K562 (cell line): ENCODE results near the gene NKIRAS1. TPM values are rescaled to one million over a fixed set of nuclear protein-coding genes. Genes with fewer than 3 reads are reported as not detected.

ENCODE experiments used
- ASH1L ChIP-seq: fragments of 450-650 bp; IDR thresholded peaks from 2 replicates; pipeline ENCODE4 v1.6.1; 2018; ENCODE audit warnings: borderline replicate concordance, mild to moderate bottlenecking, low read depth; ENCODE audit not compliant: partially characterized antibody
- GTF2F1 ChIP-seq: IDR thresholded peaks from 2 replicates; pipeline ENCODE4 v1.6.1; 2011; ENCODE audit warnings: low read depth, low read length, improper control_type of control experiment
- HEY1 ChIP-seq: fragments of 250-450 bp; sonication (Bioruptor Pico); IDR thresholded peaks from 2 replicates; pipeline ENCODE4 v1.5.0; 2020; ENCODE audit warnings: mild to moderate bottlenecking, moderate library complexity, borderline replicate concordance
- KLF6 ChIP-seq: fragments of 250-450 bp; sonication (Bioruptor Pico); IDR thresholded peaks from 2 replicates; pipeline ENCODE4 v1.4.0; 2020; ENCODE audit warnings: mild to moderate bottlenecking, moderate library complexity, borderline replicate concordance
- MAFF ChIP-seq: IDR thresholded peaks from 2 replicates; pipeline ENCODE4 v1.6.1; 2012; ENCODE audit warnings: low read length, improper control_type of control experiment
- PCBP1 ChIP-seq: fragments of 200-400 bp; formaldehyde crosslinking; IDR thresholded peaks from 2 replicates; pipeline ENCODE4 v1.6.1; 2018; ENCODE audit warnings: mild to moderate bottlenecking, low read depth, low read length; ENCODE audit not compliant: poor library complexity, severe bottlenecking
- SAFB2 ChIP-seq: fragments of 200-400 bp; formaldehyde crosslinking; IDR thresholded peaks from 2 replicates; pipeline ENCODE4 v1.6.1; 2018; ENCODE audit warnings: borderline replicate concordance, low read length, low read depth, moderate library complexity; ENCODE audit not compliant: severe bottlenecking
- SIX5 ChIP-seq, 2 experiments: IDR thresholded peaks; 2 replicates each; pipeline ENCODE4 v1.6.1; 2011; ENCODE audit warnings: low read length in 2 of 2, borderline replicate concordance in 1 of 2, low read depth in 1 of 2, mild to moderate bottlenecking in 1 of 2, moderate library complexity in 1 of 2; ENCODE audit not compliant: insufficient read depth in 1 of 2
- SNIP1 ChIP-seq: fragments of 450-650 bp; IDR thresholded peaks from 2 replicates; pipeline ENCODE4 v1.7.1; 2017; ENCODE audit warnings: low read depth, mild to moderate bottlenecking
- SP1 ChIP-seq: sonication (generic); formaldehyde crosslinking; IDR thresholded peaks from 2 replicates; pipeline ENCODE4 v1.8.1; 2022; ENCODE audit warnings: mild to moderate bottlenecking, missing genetic modification reagents
- SP2 ChIP-seq: IDR thresholded peaks from 2 replicates; pipeline ENCODE4 v1.6.1; 2011; ENCODE audit warnings: mild to moderate bottlenecking, low read depth, low read length, moderate library complexity; ENCODE audit not compliant: poor library complexity, severe bottlenecking; ENCODE audit errors: extremely low read depth
- TSC22D4 ChIP-seq: fragments of 450-650 bp; IDR thresholded peaks from 2 replicates; pipeline ENCODE4 v1.6.1; 2016; ENCODE audit warnings: missing genetic modification characterization, missing biosample characterization, control low read depth
- ZC3H11A ChIP-seq: IDR thresholded peaks from 2 replicates; pipeline ENCODE4 v1.6.1; 2012; ENCODE audit warnings: low read depth, low read length, improper control_type of control experiment
- ZNF133 ChIP-seq: fragments of 250-450 bp; sonication (Bioruptor Pico); IDR thresholded peaks from 2 replicates; pipeline ENCODE4 v1.4.0; 2020; ENCODE audit warnings: mild to moderate bottlenecking
- ZNF23 ChIP-seq: fragments of 250-450 bp; sonication (Bioruptor Pico); IDR thresholded peaks from 2 replicates; pipeline ENCODE4 v1.4.0; 2020; ENCODE audit warnings: mild to moderate bottlenecking
- ZNF263 ChIP-seq: sonication (generic); formaldehyde crosslinking; IDR thresholded peaks from 2 replicates; pipeline ENCODE4 v1.8.0; 2022; ENCODE audit warnings: mild to moderate bottlenecking, missing genetic modification reagents, borderline replicate concordance
- ZNF444 ChIP-seq: fragments of 250-450 bp; sonication (Bioruptor Pico); IDR thresholded peaks from 2 replicates; pipeline ENCODE4 v1.4.0; 2020; ENCODE audit warnings: mild to moderate bottlenecking, moderate library complexity
- ZNF551 ChIP-seq: fragments of 250-450 bp; sonication (Bioruptor Pico); IDR thresholded peaks from 2 replicates; pipeline ENCODE4 v1.5.0; 2021; ENCODE audit warnings: mild to moderate bottlenecking, moderate library complexity
- ZNF778 ChIP-seq: fragments of 450-650 bp; formaldehyde crosslinking; IDR thresholded peaks from 2 replicates; pipeline ENCODE4 v1.4.0; 2020; ENCODE audit warnings: mild to moderate bottlenecking, moderate library complexity
- polyA plus RNA-seq, 8 experiments: library from polyadenylated mRNA; depleted of rRNA in 4 of 8; stranded (reverse) in 5 of 8; unstranded in 3 of 8; fragments of >200 nt; fragmentation: Nextera tagmentation in 2 of 8; fragmentation: Illumina TruSeq in 1 of 8; extraction: Ambion mirVana in 2 of 8; extraction: Trizol in 1 of 8; gene quantifications; 2 replicates each; pipeline versions ENCODE4 v1.2.1 to v1.2.3, GENCODE V29; 2011 to 2014; ENCODE audit warnings: inconsistent platforms in 1 of 8, missing spikeins in 1 of 8
- total RNA-seq, 7 experiments: library from RNA; depleted of rRNA in 6 of 7; stranded (reverse); fragments of >200 nt in 6 of 7; fragmentation: Illumina TruSeq in 2 of 7; extraction: Trizol in 2 of 7; gene quantifications; 2 replicates each; pipeline versions ENCODE4 v1.2.1 to v1.2.3, GENCODE V29; 2011 to 2021; ENCODE audit warnings: low replicate concordance in 1 of 7
- TF ChIP-seq, protein P1 (sequence below): sonication (generic); formaldehyde crosslinking; IDR thresholded peaks from 2 replicates; pipeline ENCODE4 v1.9.0; 2022; ENCODE audit warnings: mild to moderate bottlenecking, missing genetic modification reagents
- TF ChIP-seq, protein P2 (sequence below): fragments of 250-450 bp; sonication (Bioruptor Pico); IDR thresholded peaks from 2 replicates; pipeline ENCODE4 v1.4.0; 2020; ENCODE audit warnings: mild to moderate bottlenecking, moderate library complexity
- TF ChIP-seq, protein P3 (sequence below): sonication (generic); formaldehyde crosslinking; IDR thresholded peaks from 2 replicates; pipeline ENCODE4 v1.8.0; 2022; ENCODE audit warnings: missing genetic modification reagents, mild to moderate bottlenecking, moderate library complexity, borderline replicate concordance
- TF ChIP-seq, protein P4 (sequence below): fragments of 250-450 bp; sonication (Bioruptor Pico); IDR thresholded peaks from 2 replicates; pipeline ENCODE4 v1.8.0; 2022; ENCODE audit warnings: moderate library complexity, mild to moderate bottlenecking, inconsistent platforms

Gene NKIRAS1
- total and polyA plus RNA-seq, 9 of the 15 experiments (the other 6 are each of a cell fraction or from before 2014, with no cell fraction given) = 5.1 to 10.3 (median 6.3) TPM

DNA sequence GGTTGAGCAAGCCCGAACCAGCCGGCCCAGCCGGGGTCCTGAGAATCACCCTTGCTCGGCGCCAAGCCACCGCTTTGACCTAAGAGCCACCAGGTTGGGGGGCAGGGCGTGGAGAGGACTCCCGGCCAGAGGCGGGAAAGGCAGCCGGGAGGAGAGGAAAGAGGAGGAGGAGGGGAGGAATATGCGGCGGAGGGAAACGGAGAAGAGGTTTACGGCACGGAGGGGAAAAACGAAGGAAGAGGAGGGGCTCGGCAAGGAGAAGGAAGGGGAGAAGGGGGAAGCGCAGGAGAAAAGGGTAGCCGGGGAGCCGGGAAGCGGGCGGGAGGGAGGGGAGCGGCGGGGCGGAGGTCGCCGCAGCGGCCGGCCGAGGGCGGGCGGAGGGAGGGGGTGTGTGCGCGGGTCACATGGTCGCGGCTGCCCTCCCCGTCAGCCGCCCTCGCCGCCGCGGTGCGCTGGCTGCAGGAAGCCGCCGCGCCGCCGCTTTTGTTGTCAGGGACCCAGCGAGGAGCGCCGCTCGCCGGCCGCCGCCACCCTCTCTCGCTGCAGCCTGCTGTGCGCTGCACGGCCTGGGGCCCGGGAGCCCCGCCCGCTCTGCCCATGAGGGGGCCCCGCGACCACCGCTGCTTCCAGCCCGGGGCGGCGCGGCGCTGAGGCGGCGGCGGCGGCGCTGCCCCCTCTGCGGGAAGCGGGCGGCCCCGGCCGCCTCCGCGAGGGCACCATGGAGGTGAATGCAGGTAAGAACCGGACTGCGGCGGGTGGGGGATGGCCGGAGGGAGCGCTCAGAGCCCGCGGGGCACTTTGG lies 28.3 kb upstream of the NKIRAS1 start, which contains the start of gene NR1D2 (continued):
- TF ChIP-seq, protein P1, sequence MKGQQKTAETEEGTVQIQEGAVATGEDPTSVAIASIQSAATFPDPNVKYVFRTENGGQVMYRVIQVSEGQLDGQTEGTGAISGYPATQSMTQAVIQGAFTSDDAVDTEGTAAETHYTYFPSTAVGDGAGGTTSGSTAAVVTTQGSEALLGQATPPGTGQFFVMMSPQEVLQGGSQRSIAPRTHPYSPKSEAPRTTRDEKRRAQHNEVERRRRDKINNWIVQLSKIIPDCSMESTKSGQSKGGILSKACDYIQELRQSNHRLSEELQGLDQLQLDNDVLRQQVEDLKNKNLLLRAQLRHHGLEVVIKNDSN (CRISPR knock-in tag) = peak; percentile 76
- TF ChIP-seq ZNF444 (CRISPR knock-in tag) (no peak), KLF6 (CRISPR knock-in tag) (no peak), ZNF133 (CRISPR knock-in tag) (no peak), ZNF551 (CRISPR knock-in tag) (no peak), SP2 (no peak), GTF2F1 (no peak), MAFF (no peak), SIX5 (IDR thresholded peaks at IDR 0.05; ENCODE audit: borderline replicate concordance in 1 of 2, insufficient read depth in 1 of 2, low read depth in 1 of 2, low read length in 2 of 2) (no peak), HEY1 (no peak), ASH1L (peak; percentile 20), ZNF778 (CRISPR knock-in tag) (no peak), PCBP1 (peak; percentile 73), ZNF263 (CRISPR knock-in tag) (peak; percentile 59; the same call in 1 of the 2 replicates), SNIP1 (no peak), SP1 (CRISPR knock-in tag) (no peak), SAFB2 (no peak), TSC22D4 (tag) (no peak), ZC3H11A (no peak), ZNF23 (no peak)
- TF ChIP-seq, protein P2, sequence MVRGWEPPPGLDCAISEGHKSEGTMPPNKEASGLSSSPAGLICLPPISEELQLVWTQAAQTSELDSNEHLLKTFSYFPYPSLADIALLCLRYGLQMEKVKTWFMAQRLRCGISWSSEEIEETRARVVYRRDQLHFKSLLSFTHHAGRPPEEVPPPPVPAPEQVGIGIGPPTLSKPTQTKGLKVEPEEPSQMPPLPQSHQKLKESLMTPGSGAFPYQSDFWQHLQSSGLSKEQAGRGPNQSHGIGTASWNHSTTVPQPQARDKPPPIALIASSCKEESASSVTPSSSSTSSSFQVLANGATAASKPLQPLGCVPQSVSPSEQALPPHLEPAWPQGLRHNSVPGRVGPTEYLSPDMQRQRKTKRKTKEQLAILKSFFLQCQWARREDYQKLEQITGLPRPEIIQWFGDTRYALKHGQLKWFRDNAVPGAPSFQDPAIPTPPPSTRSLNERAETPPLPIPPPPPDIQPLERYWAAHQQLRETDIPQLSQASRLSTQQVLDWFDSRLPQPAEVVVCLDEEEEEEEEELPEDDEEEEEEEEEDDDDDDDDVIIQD = no peak
- TF ChIP-seq, protein P3, sequence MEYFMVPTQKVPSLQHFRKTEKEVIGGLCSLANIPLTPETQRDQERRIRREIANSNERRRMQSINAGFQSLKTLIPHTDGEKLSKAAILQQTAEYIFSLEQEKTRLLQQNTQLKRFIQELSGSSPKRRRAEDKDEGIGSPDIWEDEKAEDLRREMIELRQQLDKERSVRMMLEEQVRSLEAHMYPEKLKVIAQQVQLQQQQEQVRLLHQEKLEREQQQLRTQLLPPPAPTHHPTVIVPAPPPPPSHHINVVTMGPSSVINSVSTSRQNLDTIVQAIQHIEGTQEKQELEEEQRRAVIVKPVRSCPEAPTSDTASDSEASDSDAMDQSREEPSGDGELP (CRISPR knock-in tag) = 0 out of 2 replicates have a peak, but pooled peaks have one; percentile 31
- TF ChIP-seq, protein P4, sequence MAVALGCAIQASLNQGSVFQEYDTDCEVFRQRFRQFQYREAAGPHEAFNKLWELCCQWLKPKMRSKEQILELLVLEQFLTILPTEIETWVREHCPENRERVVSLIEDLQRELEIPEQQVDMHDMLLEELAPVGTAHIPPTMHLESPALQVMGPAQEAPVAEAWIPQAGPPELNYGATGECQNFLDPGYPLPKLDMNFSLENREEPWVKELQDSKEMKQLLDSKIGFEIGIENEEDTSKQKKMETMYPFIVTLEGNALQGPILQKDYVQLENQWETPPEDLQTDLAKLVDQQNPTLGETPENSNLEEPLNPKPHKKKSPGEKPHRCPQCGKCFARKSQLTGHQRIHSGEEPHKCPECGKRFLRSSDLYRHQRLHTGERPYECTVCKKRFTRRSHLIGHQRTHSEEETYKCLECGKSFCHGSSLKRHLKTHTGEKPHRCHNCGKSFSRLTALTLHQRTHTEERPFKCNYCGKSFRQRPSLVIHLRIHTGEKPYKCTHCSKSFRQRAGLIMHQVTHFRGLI (CRISPR knock-in tag) = no peak
